ENCODE results near the gene SV2B.

DNA sequence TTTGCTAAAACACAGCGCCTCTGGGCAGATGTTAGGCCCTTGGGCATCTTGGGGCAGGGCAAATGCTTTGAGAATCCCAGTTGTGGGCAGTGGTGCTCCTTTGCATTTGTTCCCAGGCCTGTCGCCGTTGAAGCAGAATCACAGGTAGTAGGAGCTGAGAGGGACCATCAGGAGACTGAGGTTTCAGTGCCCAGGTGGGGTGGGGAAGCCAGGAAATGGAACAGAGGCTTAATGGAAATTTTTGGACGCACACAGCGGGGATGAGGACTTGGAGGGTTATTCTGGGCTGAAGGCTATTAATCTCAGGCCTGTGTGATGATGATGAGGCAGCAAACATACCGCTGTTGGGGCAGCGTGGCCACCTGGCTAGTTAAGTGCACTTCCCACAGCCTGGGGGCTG, 99.5 kb downstream of the SV2B start:
- TF ChIP-seq, protein P1, sequence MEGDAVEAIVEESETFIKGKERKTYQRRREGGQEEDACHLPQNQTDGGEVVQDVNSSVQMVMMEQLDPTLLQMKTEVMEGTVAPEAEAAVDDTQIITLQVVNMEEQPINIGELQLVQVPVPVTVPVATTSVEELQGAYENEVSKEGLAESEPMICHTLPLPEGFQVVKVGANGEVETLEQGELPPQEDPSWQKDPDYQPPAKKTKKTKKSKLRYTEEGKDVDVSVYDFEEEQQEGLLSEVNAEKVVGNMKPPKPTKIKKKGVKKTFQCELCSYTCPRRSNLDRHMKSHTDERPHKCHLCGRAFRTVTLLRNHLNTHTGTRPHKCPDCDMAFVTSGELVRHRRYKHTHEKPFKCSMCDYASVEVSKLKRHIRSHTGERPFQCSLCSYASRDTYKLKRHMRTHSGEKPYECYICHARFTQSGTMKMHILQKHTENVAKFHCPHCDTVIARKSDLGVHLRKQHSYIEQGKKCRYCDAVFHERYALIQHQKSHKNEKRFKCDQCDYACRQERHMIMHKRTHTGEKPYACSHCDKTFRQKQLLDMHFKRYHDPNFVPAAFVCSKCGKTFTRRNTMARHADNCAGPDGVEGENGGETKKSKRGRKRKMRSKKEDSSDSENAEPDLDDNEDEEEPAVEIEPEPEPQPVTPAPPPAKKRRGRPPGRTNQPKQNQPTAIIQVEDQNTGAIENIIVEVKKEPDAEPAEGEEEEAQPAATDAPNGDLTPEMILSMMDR (IDR thresholded peaks at IDR 0.05; ENCODE audit: extremely low read depth in 1 of 2, insufficient read depth in 1 of 2, low read depth in 1 of 2, low read length in 2 of 2): no peak
- TF ChIP-seq JUN (IDR thresholded peaks at IDR 0.05; ENCODE audit: borderline replicate concordance, insufficient read depth, insufficient read length, low read depth): no peak
